Mucosa of descending colon (tissue), 3 donors: ENCODE results near the gene ZNF248. TPM values are rescaled to one million over a fixed set of nuclear protein-coding genes. Genes with fewer than 3 reads are reported as not detected.
"Not testable (repeated sequence)": the region's sequence is repeated elsewhere in the genome, so short reads cannot be mapped to it uniquely, and the experiment has no call there.

Experiments used
- ATAC-seq: fragments of 200-7000 bp; cut with Tn5 transposase; one replicate; pipeline ENCODE4 v1.9.1; 2020; ENCODE audit warnings: mild to moderate bottlenecking, moderate library complexity
- DNase-seq, 3 donors: peaks; one replicate each; pipeline ENCODE4 v3.0.0-alpha.2; 2020
- H3K36me3 ChIP-seq: fragments of 200-600 bp; one replicate; pipeline ENCODE4 v1.8.0; 2021; ENCODE audit warnings: low read depth, mild to moderate bottlenecking
- H3K4me1 ChIP-seq: fragments of 200-600 bp; one replicate; pipeline ENCODE4 v1.8.0; 2021; ENCODE audit warnings: low read depth, mild to moderate bottlenecking
- H3K4me3 ChIP-seq: fragments of 200-600 bp; one replicate; pipeline ENCODE4 v1.8.0; 2021; ENCODE audit warnings: mild to moderate bottlenecking
- H3K9me3 ChIP-seq: fragments of 200-600 bp; one replicate; pipeline ENCODE4 v1.8.0; 2021; ENCODE audit warnings: mild to moderate bottlenecking
- CTCF ChIP-seq: fragments of 200-600 bp; IDR thresholded peaks from one replicate; pipeline ENCODE4 v1.8.0; 2022; ENCODE audit warnings: antibody characterized with exemption, mild to moderate bottlenecking
- intact Hi-C, 2 donors: fragments of 100-400 bp; cut with DNase I in 1 of 2; cut with micrococcal nuclease in 1 of 2; formaldehyde crosslinking; loops; one replicate each; pipeline versions ENCODE4 v1.11.0 to v1.11.1; 2022; cut with DNase I, micrococcal nuclease
- total RNA-seq, 3 donors: library from RNA; stranded (reverse); fragmentation: NEBNext Ultra II Directional in 2 of 3; extraction: Animal tissue kit (Norgen Biotek cat#: 25700) in 2 of 3; gene quantifications; one replicate each; pipeline versions ENCODE4 v1.2.1 to v1.2.4, GENCODE V29; 2021 to 2023
- donor health status: DM: no; HTN: no; CAD: no; lungs with moderate emphysema.
- donor health status: DM: no; HTN: no; CAD: no.
- donor health status: DM: no; HTN: yes; CAD: no.

ZNF248 gene
- total RNA-seq, 3 donors from 2014 or later, result 10.0 to 36.6 (median 11.6) TPM

- DNase-seq (peak; percentile 17 to 61 (median 38)), ATAC-seq (no peak)
- no peak for TF ChIP-seq CTCF
- Histone ChIP-seq H3K4me3 (no peak overlapping the region), H3K4me1 (peaks cover 4% of the 10 kb centered on the region), H3K36me3 (no peaks in the 10 kb centered on the region), H3K9me3 (no peaks in the 10 kb centered on the region)
- intact Hi-C loops, result no loop called here
These were observed 8.8 kb upstream of the ZNF248 start for GRCh38 chr10:37865957-37866803.

DNA sequence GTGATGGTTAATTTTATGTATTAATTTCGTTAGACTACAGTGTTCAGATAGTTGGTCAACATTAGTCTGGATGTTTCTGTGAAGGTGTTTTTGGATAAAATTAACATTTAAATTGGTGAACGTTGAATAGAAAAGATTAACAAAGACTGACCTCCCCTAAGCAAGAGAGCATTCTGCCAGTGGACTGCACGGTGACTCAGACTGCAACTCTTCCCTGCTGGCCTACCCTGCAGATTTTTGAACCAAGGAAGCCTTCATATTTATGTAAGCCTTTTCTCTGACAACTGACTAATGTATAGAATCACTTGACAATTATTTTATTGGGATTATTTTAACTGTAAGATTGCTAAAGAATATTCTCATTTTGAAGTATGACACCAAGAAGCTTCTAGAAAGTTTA lies 7.9 kb upstream of the ZNF248 start:
- no peak for TF ChIP-seq CTCF
- no peaks in the 10 kb centered on the region for H3K9me3 ChIP-seq
- H3K36me3 ChIP-seq, result no peaks in the 10 kb centered on the region
- intact Hi-C loops, result no loop called here
- no peak for ATAC-seq
- DNase-seq, result no peak
- no peak overlapping the region for H3K4me3 ChIP-seq
- peaks cover 7% of the 10 kb centered on the region for H3K4me1 ChIP-seq

DNA sequence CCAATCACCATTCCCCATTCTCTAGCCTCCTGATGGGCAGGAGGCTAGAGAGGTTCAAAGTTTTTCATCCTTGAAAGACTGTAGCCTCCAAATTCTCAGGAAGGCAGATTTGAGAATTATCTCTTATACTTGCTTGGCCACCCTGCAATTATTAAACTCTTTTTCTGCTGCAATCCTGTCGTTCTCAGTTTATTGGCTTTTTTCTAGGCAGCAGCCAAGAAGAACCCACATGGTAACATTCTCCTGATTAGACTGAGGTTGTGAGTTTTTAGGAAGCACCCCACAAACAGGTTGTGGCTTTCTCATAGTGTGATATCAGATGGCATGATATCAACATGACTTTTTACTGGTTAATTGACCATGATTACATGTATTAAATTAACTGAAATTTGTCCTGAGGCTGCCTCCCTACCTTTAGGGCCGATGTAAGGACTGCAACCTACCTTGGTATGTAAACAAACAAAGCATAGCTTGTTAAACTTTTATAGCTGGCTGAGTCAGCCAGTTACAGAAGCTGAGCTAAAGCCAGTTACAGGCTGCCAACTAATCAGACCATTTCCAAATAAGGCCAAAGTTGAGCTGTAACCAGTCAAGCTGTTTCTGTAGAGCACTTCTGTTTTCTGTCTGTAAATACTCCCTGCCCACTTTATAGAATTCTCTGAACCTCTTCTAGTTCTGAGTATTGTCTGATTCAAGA lies 3.2 kb upstream of the ZNF248 start:
- Histone ChIP-seq H3K36me3 (no peaks in the 10 kb centered on the region), H3K9me3 (no peaks in the 10 kb centered on the region), H3K4me3 (no peak overlapping the region), H3K4me1 (peaks cover 15% of the 10 kb centered on the region)
- peak; percentile 26 for ATAC-seq
- intact Hi-C loops, result no loop called here
- TF ChIP-seq CTCF, result no peak
- DNase-seq, result peak in 1 of 3 donors; percentile 21

GRCh38 chr10:37859270-37859669 lies 1.9 kb upstream of the ZNF248 start:
- DNase-seq, result peak in 1 of 3 donors; percentile 25
- H3K4me3 ChIP-seq, ATAC-seq, H3K36me3 ChIP-seq, intact Hi-C loops, H3K9me3 ChIP-seq: not testable (repeated sequence)
- peaks cover 22% of the 10 kb centered on the region for H3K4me1 ChIP-seq

- intact Hi-C loops, result no loop called here
- peaks cover 22% of the 10 kb centered on the region for H3K4me1 ChIP-seq
- H3K4me3 ChIP-seq, result peak overlapping the region; percentile 60
- DNase-seq (peak; percentile 35 to 56 (median 53)), ATAC-seq (peak; percentile 30)
- TF ChIP-seq CTCF, result no peak
- no peaks in the 10 kb centered on the region for H3K36me3 ChIP-seq
- no peaks in the 10 kb centered on the region for H3K9me3 ChIP-seq
These were observed 526 bp downstream of the ZNF248 start for GRCh38 chr10:37856881-37857286.

GRCh38 chr10:37855636-37856035 lies 1.8 kb downstream of the ZNF248 start:
- intact Hi-C loops, result no loop called here
- ATAC-seq (no peak), DNase-seq (no peak)
- Histone ChIP-seq H3K4me3 (no peak overlapping the region), H3K36me3 (no peaks in the 10 kb centered on the region), H3K9me3 (no peaks in the 10 kb centered on the region), H3K4me1 (peaks cover 15% of the 10 kb centered on the region)
- no peak for TF ChIP-seq CTCF
